Neural progenitor cell (in vitro differentiated cells): ENCODE data around the gene MAPK7. TPM values are rescaled to one million over a fixed set of nuclear protein-coding genes. Genes with fewer than 3 reads are reported as not detected.
A peak's percentile ranks its signal among the peaks of the same experiment; 100 is the strongest.

Experiments used
- DNase-seq: peaks from one replicate; pipeline ENCODE4 v3.0.0-alpha.2; 2016; ENCODE audit warnings: low spot score
- H2AFZ ChIP-seq: fragments of 200-600 bp; sonication (generic); replicated peaks from 2 replicates; pipeline ENCODE4 v1.6.1; 2016; ENCODE audit warnings: antibody characterized with exemption
- H3F3A ChIP-seq: fragments of 200-600 bp; sonication (generic); 2 replicates; pipeline ENCODE4 v1.6.1; 2016; ENCODE audit warnings: antibody characterized with exemption, low read depth
- H3K27ac ChIP-seq: fragments of 200-600 bp; sonication (generic); 2 replicates; pipeline ENCODE4 v1.5.1; 2016; ENCODE audit warnings: mild to moderate bottlenecking
- H3K27me3 ChIP-seq: fragments of 200-600 bp; sonication (generic); 2 replicates; pipeline ENCODE4 v1.6.1; 2016; ENCODE audit warnings: mild to moderate bottlenecking, moderate library complexity
- H3K36me3 ChIP-seq: fragments of 200-600 bp; sonication (generic); 2 replicates; pipeline ENCODE4 v1.5.1; 2016
- H3K4me1 ChIP-seq: fragments of 200-600 bp; sonication (generic); 2 replicates; pipeline ENCODE4 v1.6.1; 2016; ENCODE audit warnings: mixed run types
- H3K4me2 ChIP-seq: fragments of 200-600 bp; sonication (generic); 2 replicates; pipeline ENCODE4 v1.6.1; 2016
- H3K4me3 ChIP-seq: fragments of 200-600 bp; sonication (generic); 2 replicates; pipeline ENCODE4 v1.5.1; 2016
- H3K79me2 ChIP-seq: fragments of 200-600 bp; sonication (generic); 2 replicates; pipeline ENCODE4 v1.6.1; 2016; ENCODE audit warnings: low read depth
- H3K9ac ChIP-seq: fragments of 200-600 bp; sonication (generic); 2 replicates; pipeline ENCODE4 v1.6.1; 2016
- H3K9me3 ChIP-seq: fragments of 200-600 bp; sonication (generic); 2 replicates; pipeline ENCODE4 v1.5.1; 2016; ENCODE audit warnings: low read depth
- H4K20me1 ChIP-seq: fragments of 200-600 bp; sonication (generic); 2 replicates; pipeline ENCODE4 v1.6.1; 2016; ENCODE audit warnings: low read depth
- H3K27ac Mint-ChIP-seq: 3 replicates; pipeline ENCODE4 v1.8.0; 2021; ENCODE audit warnings: mixed read lengths
- H3K27me3 Mint-ChIP-seq: 2 replicates; pipeline ENCODE4 v1.8.0; 2022; ENCODE audit warnings: low read depth, mild to moderate bottlenecking, inconsistent platforms, moderate library complexity, mixed read lengths; ENCODE audit not compliant: insufficient read depth
- H3K36me3 Mint-ChIP-seq: 3 replicates; pipeline ENCODE4 v1.8.0; 2021; ENCODE audit warnings: mixed read lengths
- H3K4me1 Mint-ChIP-seq: 3 replicates; pipeline ENCODE4 v1.8.0; 2021; ENCODE audit warnings: mixed read lengths
- H3K4me3 Mint-ChIP-seq: 3 replicates; pipeline ENCODE4 v1.8.0; 2021; ENCODE audit warnings: mild to moderate bottlenecking, moderate library complexity, mixed read lengths
- H3K9me3 Mint-ChIP-seq: 3 replicates; pipeline ENCODE4 v1.8.0; 2020; ENCODE audit warnings: mixed read lengths
- EZH2 ChIP-seq: fragments of 200-600 bp; sonication (generic); IDR thresholded peaks from 2 replicates; pipeline ENCODE4 v1.6.1; 2017; ENCODE audit warnings: antibody characterized with exemption, mild to moderate bottlenecking, moderate library complexity
- EZH2phosphoT487 ChIP-seq: fragments of 200-600 bp; sonication (generic); IDR thresholded peaks from 2 replicates; pipeline ENCODE4 v1.6.1; 2017; ENCODE audit warnings: antibody characterized with exemption
- total RNA-seq: library from RNA; depleted of rRNA; stranded (reverse); fragments of >200 nt; gene quantifications from 2 replicates; pipeline ENCODE4 v1.2.3, GENCODE V29; 2015; ENCODE audit warnings: low replicate concordance
- TF ChIP-seq, protein P1 (sequence below): fragments of 200-600 bp; sonication (generic); IDR thresholded peaks from 2 replicates; pipeline ENCODE4 v1.5.1; 2017; ENCODE audit warnings: antibody characterized with exemption, mild to moderate bottlenecking

Gene MAPK7
- total RNA-seq, 1 donor from 2014 or later: 12.2 TPM

DNA sequence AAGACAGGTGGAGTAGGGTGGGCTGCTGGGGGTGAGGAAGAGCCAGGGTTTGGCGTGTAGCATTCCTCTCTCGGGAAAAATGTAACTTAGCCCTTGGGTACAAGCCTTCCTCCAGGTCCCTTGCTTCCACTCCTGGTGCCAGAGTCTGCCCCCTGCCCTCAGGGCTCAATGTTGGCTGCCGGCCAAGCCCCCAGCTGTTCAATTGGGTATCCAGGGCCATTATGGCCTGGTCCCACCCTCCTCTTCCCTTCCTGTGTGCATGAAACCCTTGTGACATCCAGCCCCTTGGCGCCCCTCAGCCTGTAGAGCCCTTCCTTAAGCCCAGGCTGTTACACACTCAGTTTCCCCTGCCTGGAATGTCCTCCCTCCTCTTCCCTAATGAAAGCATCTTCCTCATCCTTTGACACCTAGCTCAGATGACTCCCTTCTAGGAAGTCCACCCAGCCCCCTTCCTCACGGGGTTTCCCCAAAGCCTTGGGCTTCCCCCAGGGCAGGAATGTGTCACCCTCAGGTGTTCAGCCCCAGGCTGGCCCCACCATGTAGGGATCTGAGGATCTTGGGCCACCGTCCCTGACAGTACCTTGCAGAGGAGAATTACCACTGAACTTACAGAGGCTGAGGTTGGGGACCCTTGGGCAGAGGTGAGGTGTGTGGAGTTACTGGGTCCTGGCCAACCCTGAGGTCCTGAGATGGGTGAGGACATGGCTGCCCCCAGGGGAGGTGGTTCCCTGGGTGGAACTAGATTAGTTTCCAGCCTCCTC is 45.7 kb upstream of the MAPK7 start:
- Mint-ChIP-seq H3K27ac (peak overlapping the region; percentile 87), H3K36me3 (peaks cover 8% of the 10 kb centered on the region), H3K27me3 (peaks cover 8% of the 10 kb centered on the region), H3K4me1 (peaks cover 45% of the 10 kb centered on the region), H3K4me3 (peak overlapping the region; percentile 8), H3K9me3 (peaks cover 2% of the 10 kb centered on the region)
- Histone ChIP-seq H3K36me3 (no peaks in the 10 kb centered on the region), H3K27ac (no peak overlapping the region), H3K4me2 (no peak overlapping the region), H2AFZ (no peak overlapping the region), H3F3A (peaks cover 3% of the 10 kb centered on the region), H3K4me1 (no peaks in the 10 kb centered on the region), H3K4me3 (no peak overlapping the region), H3K79me2 (no peaks in the 10 kb centered on the region), H3K27me3 (no peaks in the 10 kb centered on the region), H3K9ac (no peak overlapping the region), H4K20me1 (peaks cover 2% of the 10 kb centered on the region), H3K9me3 (no peaks in the 10 kb centered on the region)
- DNase-seq: no peak
- TF ChIP-seq, protein P1, sequence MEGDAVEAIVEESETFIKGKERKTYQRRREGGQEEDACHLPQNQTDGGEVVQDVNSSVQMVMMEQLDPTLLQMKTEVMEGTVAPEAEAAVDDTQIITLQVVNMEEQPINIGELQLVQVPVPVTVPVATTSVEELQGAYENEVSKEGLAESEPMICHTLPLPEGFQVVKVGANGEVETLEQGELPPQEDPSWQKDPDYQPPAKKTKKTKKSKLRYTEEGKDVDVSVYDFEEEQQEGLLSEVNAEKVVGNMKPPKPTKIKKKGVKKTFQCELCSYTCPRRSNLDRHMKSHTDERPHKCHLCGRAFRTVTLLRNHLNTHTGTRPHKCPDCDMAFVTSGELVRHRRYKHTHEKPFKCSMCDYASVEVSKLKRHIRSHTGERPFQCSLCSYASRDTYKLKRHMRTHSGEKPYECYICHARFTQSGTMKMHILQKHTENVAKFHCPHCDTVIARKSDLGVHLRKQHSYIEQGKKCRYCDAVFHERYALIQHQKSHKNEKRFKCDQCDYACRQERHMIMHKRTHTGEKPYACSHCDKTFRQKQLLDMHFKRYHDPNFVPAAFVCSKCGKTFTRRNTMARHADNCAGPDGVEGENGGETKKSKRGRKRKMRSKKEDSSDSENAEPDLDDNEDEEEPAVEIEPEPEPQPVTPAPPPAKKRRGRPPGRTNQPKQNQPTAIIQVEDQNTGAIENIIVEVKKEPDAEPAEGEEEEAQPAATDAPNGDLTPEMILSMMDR: no peak
- TF ChIP-seq EZH2phosphoT487 (no peak), EZH2 (no peak)

GRCh38 chr17:19333132-19333440 is 45.2 kb upstream of the MAPK7 start:
- no peaks in the 10 kb centered on the region for H3K36me3 ChIP-seq
- H3K36me3 Mint-ChIP-seq: peaks cover 7% of the 10 kb centered on the region
- peaks cover 2% of the 10 kb centered on the region for H4K20me1 ChIP-seq
- H3K4me1 Mint-ChIP-seq: peaks cover 44% of the 10 kb centered on the region
- H2AFZ ChIP-seq: no peak overlapping the region
- H3K9me3 ChIP-seq: no peaks in the 10 kb centered on the region
- DNase-seq: no peak
- H3K79me2 ChIP-seq: no peaks in the 10 kb centered on the region
- H3K4me1 ChIP-seq: no peaks in the 10 kb centered on the region
- H3K27ac ChIP-seq: no peak overlapping the region
- H3F3A ChIP-seq: peaks cover 3% of the 10 kb centered on the region
- H3K27me3 ChIP-seq: no peaks in the 10 kb centered on the region
- no peak overlapping the region for H3K9ac ChIP-seq
- H3K4me3 ChIP-seq: no peak overlapping the region
- no peak overlapping the region for H3K27ac Mint-ChIP-seq
- H3K9me3 Mint-ChIP-seq: peaks cover 2% of the 10 kb centered on the region
- H3K4me2 ChIP-seq: no peak overlapping the region
- no peak overlapping the region for H3K4me3 Mint-ChIP-seq
- peaks cover 8% of the 10 kb centered on the region for H3K27me3 Mint-ChIP-seq
- no peak for TF ChIP-seq EZH2
- TF ChIP-seq, protein P1: no peak
- no peak for TF ChIP-seq EZH2phosphoT487

DNA sequence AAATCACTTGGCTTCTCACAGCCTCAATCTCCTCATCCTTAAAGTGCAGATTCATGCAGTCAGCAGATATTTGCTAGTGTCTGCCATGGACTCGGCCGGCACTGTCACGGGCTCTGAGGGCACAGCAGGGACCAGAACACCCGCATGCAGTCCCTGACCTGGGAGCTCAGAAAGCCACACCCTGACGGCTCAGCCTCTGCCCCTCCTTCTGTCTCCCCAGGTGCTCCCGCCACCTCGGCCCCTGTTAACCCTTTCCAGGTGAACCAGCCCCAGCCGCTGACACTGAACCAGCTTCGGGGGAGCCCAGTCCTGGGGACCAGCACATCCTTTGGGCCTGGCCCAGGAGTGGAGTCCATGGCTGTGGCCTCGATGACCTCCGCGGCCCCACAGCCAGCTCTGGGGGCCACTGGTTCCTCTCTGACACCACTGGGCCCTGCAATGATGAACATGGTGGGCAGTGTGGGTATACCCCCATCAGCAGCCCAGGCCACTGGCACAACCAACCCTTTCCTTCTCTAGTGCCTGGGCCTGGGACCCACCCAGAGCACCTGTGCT is 44.5 kb upstream of the MAPK7 start:
- Mint-ChIP-seq H3K9me3 (peaks cover 2% of the 10 kb centered on the region), H3K27me3 (peaks cover 8% of the 10 kb centered on the region), H3K27ac (no peak overlapping the region), H3K36me3 (peaks cover 7% of the 10 kb centered on the region), H3K4me1 (peaks cover 44% of the 10 kb centered on the region), H3K4me3 (no peak overlapping the region)
- H3K27ac ChIP-seq: no peak overlapping the region
- TF ChIP-seq EZH2 (no peak), EZH2phosphoT487 (no peak)
- TF ChIP-seq, protein P1: no peak
- H3K27me3 ChIP-seq: no peaks in the 10 kb centered on the region
- no peak for DNase-seq
- no peak overlapping the region for H3K9ac ChIP-seq
- no peaks in the 10 kb centered on the region for H3K9me3 ChIP-seq
- H3K79me2 ChIP-seq: no peaks in the 10 kb centered on the region
- peaks cover 2% of the 10 kb centered on the region for H4K20me1 ChIP-seq
- no peak overlapping the region for H3K4me2 ChIP-seq
- peaks cover 3% of the 10 kb centered on the region for H3F3A ChIP-seq
- no peaks in the 10 kb centered on the region for H3K36me3 ChIP-seq
- no peak overlapping the region for H2AFZ ChIP-seq
- no peak overlapping the region for H3K4me3 ChIP-seq
- no peaks in the 10 kb centered on the region for H3K4me1 ChIP-seq
